ENCODE measurements around the gene SH3D19.
"Not testable (repeated sequence)": the region's sequence is repeated elsewhere in the genome, so short reads cannot be mapped to it uniquely, and the experiment has no call there.

- TF ChIP-seq, protein P1, sequence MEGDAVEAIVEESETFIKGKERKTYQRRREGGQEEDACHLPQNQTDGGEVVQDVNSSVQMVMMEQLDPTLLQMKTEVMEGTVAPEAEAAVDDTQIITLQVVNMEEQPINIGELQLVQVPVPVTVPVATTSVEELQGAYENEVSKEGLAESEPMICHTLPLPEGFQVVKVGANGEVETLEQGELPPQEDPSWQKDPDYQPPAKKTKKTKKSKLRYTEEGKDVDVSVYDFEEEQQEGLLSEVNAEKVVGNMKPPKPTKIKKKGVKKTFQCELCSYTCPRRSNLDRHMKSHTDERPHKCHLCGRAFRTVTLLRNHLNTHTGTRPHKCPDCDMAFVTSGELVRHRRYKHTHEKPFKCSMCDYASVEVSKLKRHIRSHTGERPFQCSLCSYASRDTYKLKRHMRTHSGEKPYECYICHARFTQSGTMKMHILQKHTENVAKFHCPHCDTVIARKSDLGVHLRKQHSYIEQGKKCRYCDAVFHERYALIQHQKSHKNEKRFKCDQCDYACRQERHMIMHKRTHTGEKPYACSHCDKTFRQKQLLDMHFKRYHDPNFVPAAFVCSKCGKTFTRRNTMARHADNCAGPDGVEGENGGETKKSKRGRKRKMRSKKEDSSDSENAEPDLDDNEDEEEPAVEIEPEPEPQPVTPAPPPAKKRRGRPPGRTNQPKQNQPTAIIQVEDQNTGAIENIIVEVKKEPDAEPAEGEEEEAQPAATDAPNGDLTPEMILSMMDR (IDR thresholded peaks at IDR 0.05; ENCODE audit: insufficient read depth, low read depth, low read length) = not testable (repeated sequence)
- not testable (repeated sequence) for TF ChIP-seq EZH2 (IDR thresholded peaks at IDR 0.05; ENCODE audit: insufficient read depth, low read length)
Measured at GRCh38 chr4:151255680-151256079, 69.7 kb downstream of the SH3D19 start.
